HG02852 (cell line): ENCODE data around the gene INSC.

ENCODE experiments used
- ATAC-seq: cut with Tn5 transposase; IDR thresholded peaks from one replicate; pipeline ENCODE4 v1.9.1; 2021; ENCODE audit warnings: mild to moderate bottlenecking, moderate library complexity; ENCODE audit not compliant: unreplicated experiment

INSC gene

GRCh38 chr11:15145615-15146014 lies 30.9 kb downstream of the INSC start:
- ATAC-seq, result no peak

GRCh38 chr11:15146271-15147003 lies 31.7 kb downstream of the INSC start:
- no peak for ATAC-seq

GRCh38 chr11:15148169-15148568 lies 33.4 kb downstream of the INSC start:
- ATAC-seq, result no peak

- no peak for ATAC-seq
Observed at GRCh38 chr11:15149050-15149449, 34.3 kb downstream of the INSC start.

- no peak for ATAC-seq
Observed at GRCh38 chr11:15150507-15150906, 35.8 kb downstream of the INSC start.

- ATAC-seq, result no peak
Observed at GRCh38 chr11:15153231-15153630, 38.5 kb downstream of the INSC start.

- ATAC-seq, result no peak
Observed at GRCh38 chr11:15157181-15157580, 42.5 kb downstream of the INSC start.

- ATAC-seq, result no peak
Observed at GRCh38 chr11:15157606-15158137, 42.9 kb downstream of the INSC start.

GRCh38 chr11:15158351-15159015 lies 43.8 kb downstream of the INSC start:
- ATAC-seq, result no peak

- ATAC-seq, result peak; percentile 92
Observed at GRCh38 chr11:15159085-15159484, 44.4 kb downstream of the INSC start.

- ATAC-seq, result no peak
Observed at GRCh38 chr11:15161790-15162189, 47.1 kb downstream of the INSC start.

GRCh38 chr11:15163136-15163535 lies 48.4 kb downstream of the INSC start:
- no peak for ATAC-seq

- ATAC-seq, result no peak
Observed at GRCh38 chr11:15166204-15166603, 51.5 kb downstream of the INSC start.

GRCh38 chr11:15169815-15170551 lies 55.3 kb downstream of the INSC start:
- ATAC-seq, result no peak

- ATAC-seq, result no peak
Observed at GRCh38 chr11:15170698-15171097, 56.0 kb downstream of the INSC start.

- no peak for ATAC-seq
Observed at GRCh38 chr11:15171956-15172355, 57.2 kb downstream of the INSC start.

GRCh38 chr11:15175831-15176230 lies 61.1 kb downstream of the INSC start:
- ATAC-seq, result no peak

- ATAC-seq, result no peak
Observed at GRCh38 chr11:15176646-15177163, 62.0 kb downstream of the INSC start.

GRCh38 chr11:15177491-15177890 lies 62.8 kb downstream of the INSC start:
- ATAC-seq, result no peak

GRCh38 chr11:15178214-15178613 lies 63.5 kb downstream of the INSC start:
- ATAC-seq, result no peak

GRCh38 chr11:15179167-15179566 lies 64.4 kb downstream of the INSC start:
- ATAC-seq, result no peak
